Glomerular endothelial cell (primary cell): Measurements from ENCODE around the gene ZNF723. TPM values are rescaled to one million over a fixed set of nuclear protein-coding genes. Genes with fewer than 3 reads are reported as not detected.
"Not testable (repeated sequence)": the region's sequence is repeated elsewhere in the genome, so short reads cannot be mapped to it uniquely, and the experiment has no call there.

ENCODE experiments used
- DNase-seq: peaks from one replicate; pipeline ENCODE4 v3.0.0-alpha.2; 2011; ENCODE audit warnings: low read depth, low spot score; ENCODE audit errors: extremely low read depth
- total RNA-seq: library from RNA; depleted of rRNA; stranded (reverse); fragments of >200 nt; gene quantifications from 2 replicates; pipeline ENCODE4 v1.2.3, GENCODE V29; 2015

Gene ZNF723
- not detected in 2 replicates for total RNA-seq

DNA sequence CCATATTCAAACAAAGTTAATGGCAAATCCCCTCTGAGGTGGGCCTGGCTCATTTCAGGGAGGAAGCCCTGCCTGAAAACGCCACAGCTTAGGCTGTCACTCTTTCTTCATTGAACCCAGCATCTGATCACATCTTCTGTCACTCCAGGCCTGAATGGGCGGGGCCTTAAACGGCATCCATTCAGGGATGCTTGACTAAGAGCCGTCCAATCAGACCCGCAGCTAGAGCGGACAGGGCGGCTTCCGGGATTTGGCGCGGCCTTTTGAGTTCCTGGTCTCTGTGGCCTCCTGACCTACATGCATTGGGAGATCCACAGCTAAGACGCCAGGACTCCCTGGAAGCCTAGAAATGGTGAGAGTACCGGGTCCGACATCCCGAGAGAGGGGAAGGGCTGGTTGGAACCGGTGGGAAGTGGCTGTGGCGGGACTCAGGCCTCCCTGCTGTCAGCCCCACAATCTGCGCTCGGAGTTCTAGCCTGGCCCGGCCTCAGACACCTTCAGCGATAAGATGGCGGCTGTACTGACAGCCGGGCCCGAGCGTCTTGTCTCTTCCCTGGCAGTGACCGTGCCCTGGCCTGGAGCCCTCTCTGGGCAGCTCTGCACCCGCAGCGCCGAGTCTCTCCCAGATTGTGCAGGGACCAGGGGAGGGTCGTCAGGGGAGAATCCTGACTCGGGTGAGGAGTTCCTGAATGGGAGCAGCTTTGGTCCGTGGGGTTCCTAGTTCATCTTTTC, at the start of gene ZNF723:
TSS of gene ZNF723 (plus strand) at position 261 of the 732 bp plus-strand sequence. CDS start at position 350, 89 bp downstream.
- no peak for DNase-seq

GRCh38 chr19:22783651-22784410, 48.3 kb upstream of the ZNF723 start, which contains the start of gene ZNF99:
TSS of gene ZNF99 (minus strand) at chr19:22784151. CDS start at chr19:22784016, 135 bp downstream.
- no peak for DNase-seq

GRCh38 chr19:22792863-22793262, 39.2 kb upstream of the ZNF723 start:
- not testable (repeated sequence) for DNase-seq

DNA sequence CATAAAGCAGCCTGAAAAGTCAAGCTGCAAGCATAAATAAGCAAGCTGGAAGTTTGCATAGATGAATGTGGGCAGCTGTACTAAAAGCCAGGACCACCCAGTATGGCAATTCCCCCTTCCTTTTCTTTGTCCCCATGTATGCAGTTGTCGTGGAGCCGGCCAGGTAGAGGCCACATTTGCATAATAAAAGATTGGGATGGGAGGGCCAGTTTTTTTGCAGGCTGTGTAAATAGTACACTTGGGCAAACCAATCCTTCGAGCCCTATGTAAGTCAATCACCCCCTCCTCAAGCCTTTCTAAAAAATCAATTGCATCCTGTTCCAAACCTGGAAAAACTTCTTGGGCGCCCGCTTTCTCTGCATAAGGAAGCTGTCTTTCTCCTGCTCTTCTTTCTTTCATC, 35.1 kb upstream of the ZNF723 start:
- DNase-seq: no peak

DNA sequence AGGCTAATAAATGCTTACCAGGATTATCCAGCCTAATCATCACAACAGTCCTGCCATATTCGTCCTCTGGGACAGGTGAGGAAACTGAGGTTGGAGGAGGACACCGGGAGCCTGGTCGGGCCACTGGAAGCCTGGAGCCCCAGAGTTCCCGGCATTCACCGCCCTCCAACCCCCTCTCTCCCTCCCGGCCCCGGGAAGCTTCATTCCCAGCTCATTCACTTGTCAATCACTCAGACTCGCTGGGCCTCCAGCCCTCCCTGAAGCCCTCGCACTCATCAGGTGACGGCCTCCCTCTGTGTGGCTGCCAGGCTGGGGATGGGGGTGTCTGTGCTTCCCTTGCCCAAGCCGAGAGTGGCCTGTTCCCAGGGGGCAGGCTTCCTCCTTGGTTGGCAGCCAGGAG, 25.7 kb upstream of the ZNF723 start:
- no peak for DNase-seq

- no peak for DNase-seq
These were observed 24.8 kb upstream of the ZNF723 start for GRCh38 chr19:22807061-22807835.

DNA sequence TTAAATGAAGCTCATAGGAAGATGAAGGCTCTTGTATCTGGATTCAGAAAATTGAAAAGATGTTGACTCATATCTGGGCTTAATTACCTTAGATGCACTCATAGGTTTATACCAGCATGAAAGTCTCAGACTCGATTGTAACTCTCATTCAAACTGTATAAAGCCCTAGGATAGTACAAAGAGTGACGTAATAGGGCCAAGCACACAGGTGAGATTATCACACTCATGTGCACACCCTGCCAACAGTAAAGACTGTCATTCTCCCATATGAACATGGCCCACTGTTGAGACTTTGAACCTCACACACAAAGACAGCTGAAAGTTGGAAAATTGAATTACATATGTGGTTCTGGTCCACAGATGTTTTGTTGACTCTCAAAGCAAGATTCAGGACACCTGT, 18.0 kb upstream of the ZNF723 start:
- no peak for DNase-seq

GRCh38 chr19:22831211-22831610, 880 bp upstream of the ZNF723 start:
- no peak for DNase-seq

DNA sequence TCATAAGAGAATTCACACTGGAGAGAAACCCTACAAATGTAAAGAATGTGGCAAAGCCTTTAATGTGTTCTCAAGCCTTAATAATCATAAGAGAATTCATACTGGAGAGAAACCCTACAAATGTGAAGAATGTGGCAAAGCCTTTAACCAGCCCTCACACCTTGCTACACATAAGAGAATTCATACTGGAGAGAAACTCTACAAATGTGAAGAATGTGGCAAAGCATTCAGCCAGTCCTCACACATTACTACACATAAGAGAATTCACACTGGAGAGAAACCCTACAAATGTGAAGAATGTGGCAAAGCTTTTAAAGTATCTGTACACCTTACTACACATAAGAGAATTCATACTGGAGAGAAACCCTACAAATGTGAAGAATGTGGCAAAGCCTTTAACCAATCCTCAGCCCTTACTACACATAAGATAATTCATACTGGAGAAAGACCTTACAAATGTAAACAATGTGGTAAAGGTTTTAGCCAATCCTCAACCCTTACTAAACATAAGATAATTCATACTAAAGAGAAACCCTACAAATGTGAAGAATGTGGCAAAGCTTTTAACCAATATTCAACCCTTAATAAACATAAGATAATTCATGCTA, 25.7 kb downstream of the ZNF723 start:
- not testable (repeated sequence) for DNase-seq

GRCh38 chr19:22882797-22883196, 50.7 kb downstream of the ZNF723 start:
- no peak for DNase-seq

- DNase-seq: no peak
These were observed 61.8 kb downstream of the ZNF723 start for GRCh38 chr19:22893855-22894270.

DNA sequence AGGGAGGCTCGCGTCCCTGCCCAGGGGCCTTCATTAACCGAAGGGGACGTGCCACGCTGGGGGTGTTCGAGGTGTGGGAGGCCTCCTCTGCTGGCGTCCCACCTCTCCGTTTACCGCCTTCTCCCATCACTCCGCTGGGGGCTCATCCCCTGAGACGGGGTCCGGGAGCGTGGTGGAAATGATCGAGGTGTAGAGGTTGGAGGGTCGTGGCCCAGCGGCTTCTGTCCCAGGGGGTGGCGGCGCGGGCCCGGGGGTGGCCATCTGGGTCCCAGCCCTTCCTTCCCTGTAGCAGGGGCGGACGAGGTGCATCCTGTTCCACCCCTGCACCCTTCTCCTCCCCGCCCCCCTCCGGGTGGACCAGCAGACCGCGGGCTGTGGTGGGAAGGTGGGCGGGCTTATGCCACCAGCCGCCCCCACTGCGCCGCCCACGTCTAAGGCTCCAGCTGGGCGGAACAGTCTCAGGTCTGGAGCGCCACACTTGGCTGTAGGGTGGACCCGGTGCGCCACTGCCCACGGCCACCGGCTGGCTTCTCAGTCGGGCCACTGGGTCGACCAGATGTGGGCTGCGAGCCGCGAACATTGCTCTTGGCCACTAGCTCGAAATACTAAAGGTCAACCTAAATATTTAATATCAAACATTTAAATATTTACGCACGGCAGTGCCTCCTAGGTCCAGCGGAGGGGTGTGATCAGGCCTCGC, 69.5 kb downstream of the ZNF723 start:
- no peak for DNase-seq

Other genes with a start within 250 kb of the ZNF723 start
- gene ZNF492, start 198.0 kb upstream of the ZNF723 start, total RNA-seq: 0.19 and 0.64 TPM in 2 replicates
- not detected in 2 replicates for gene ZNF99, start 48.1 kb upstream of the ZNF723 start, total RNA-seq
- not detected in 2 replicates for gene ZNF728, start 170.9 kb downstream of the ZNF723 start, total RNA-seq